Neural cell (in vitro differentiated cells): ENCODE data around the gene CAMK2B. TPM values are rescaled to one million over a fixed set of nuclear protein-coding genes. Genes with fewer than 3 reads are reported as not detected.
A peak's percentile ranks its signal among the peaks of the same experiment; 100 is the strongest.

Source experiments
- H2AFZ ChIP-seq: fragments of 200-600, 300-800 bp; sonication (generic), shearing (Covaris generic); 2 replicates; pipeline ENCODE4 v1.6.0; 2014; ENCODE audit warnings: low read depth, mild to moderate bottlenecking, antibody characterized with exemption, low read length, moderate library complexity
- H3F3A ChIP-seq: fragments of 200-600 bp; shearing (Covaris generic); 2 replicates; pipeline ENCODE4 v1.6.1; 2016; ENCODE audit warnings: mild to moderate bottlenecking, moderate library complexity, mixed read lengths, antibody characterized with exemption, low read length; ENCODE audit not compliant: insufficient read depth, poor library complexity, severe bottlenecking
- H3K27ac ChIP-seq: fragments of 200-600, 300-800 bp; sonication (generic), shearing (Covaris generic); 2 replicates; pipeline ENCODE4 v1.5.1; 2014; ENCODE audit warnings: mild to moderate bottlenecking, low read length, moderate library complexity
- H3K27me3 ChIP-seq: fragments of 300-800, 200-600 bp; sonication (generic), shearing (Covaris generic); 2 replicates; pipeline ENCODE4 v1.6.0; 2014; ENCODE audit warnings: mild to moderate bottlenecking, low read depth, low read length, moderate library complexity; ENCODE audit not compliant: insufficient read depth
- H3K36me3 ChIP-seq: fragments of 300-800, 200-600 bp; sonication (generic), shearing (Covaris generic); 2 replicates; pipeline ENCODE4 v1.5.1; 2014; ENCODE audit warnings: mild to moderate bottlenecking, antibody characterized with exemption, low read length, moderate library complexity; ENCODE audit not compliant: insufficient read depth
- H3K4me2 ChIP-seq: fragments of 300-800, 200-600 bp; sonication (generic), shearing (Covaris generic); 2 replicates; pipeline ENCODE4 v1.6.0; 2014; ENCODE audit warnings: mild to moderate bottlenecking, low read length
- H3K4me3 ChIP-seq: fragments of 300-800, 200-600 bp; sonication (generic), shearing (Covaris generic); 2 replicates; pipeline ENCODE4 v1.5.1; 2014; ENCODE audit warnings: mild to moderate bottlenecking, low read length, moderate library complexity
- H3K79me2 ChIP-seq: fragments of 200-600 bp; shearing (Covaris generic); replicated peaks from 2 replicates; pipeline ENCODE4 v1.6.0; 2014; ENCODE audit warnings: mild to moderate bottlenecking, low read length, moderate library complexity; ENCODE audit not compliant: insufficient read depth
- H3K9ac ChIP-seq: fragments of 300-800, 200-600 bp; sonication (generic), shearing (Covaris generic); 2 replicates; pipeline ENCODE4 v1.6.1; 2016; ENCODE audit warnings: mild to moderate bottlenecking, low read length, mixed read lengths
- H3K9me2 ChIP-seq: fragments of 200-600 bp; shearing (Covaris generic); 2 replicates; pipeline ENCODE4 v1.6.1; 2016; ENCODE audit warnings: mild to moderate bottlenecking, low read length, mixed read lengths; ENCODE audit not compliant: insufficient read depth
- H3K9me3 ChIP-seq: fragments of 200-600, 300-800 bp; sonication (generic), shearing (Covaris generic); 2 replicates; pipeline ENCODE4 v1.6.1; 2016; ENCODE audit warnings: mild to moderate bottlenecking, mixed run types, low read length, moderate library complexity, mixed read lengths
- H4K20me1 ChIP-seq: fragments of 200-600 bp; shearing (Covaris generic); 2 replicates; pipeline ENCODE4 v1.6.1; 2016; ENCODE audit warnings: mild to moderate bottlenecking, mixed run types; ENCODE audit not compliant: insufficient read depth
- CTCF ChIP-seq: fragments of 450-650 bp; IDR thresholded peaks from 2 replicates; pipeline ENCODE4 v1.5.1; 2014; ENCODE audit warnings: antibody characterized with exemption, mild to moderate bottlenecking, moderate library complexity; ENCODE audit not compliant: poor library complexity, severe bottlenecking
- EP300 ChIP-seq: fragments of 450-650 bp; conservative IDR thresholded peaks from 2 replicates; pipeline ENCODE4 v1.6.1; 2014; ENCODE audit warnings: antibody characterized with exemption, mild to moderate bottlenecking, moderate library complexity; ENCODE audit not compliant: poor library complexity, severe bottlenecking
- EZH2 ChIP-seq: fragments of 200-600, 300-800 bp; shearing (Covaris generic), sonication (generic); IDR thresholded peaks from 2 replicates; pipeline ENCODE4 v1.6.1; 2014; ENCODE audit warnings: antibody characterized with exemption, low read length, borderline replicate concordance, mild to moderate bottlenecking; ENCODE audit not compliant: insufficient read depth, poor library complexity, severe bottlenecking
- MXI1 ChIP-seq: fragments of 450-650 bp; conservative IDR thresholded peaks from 2 replicates; pipeline ENCODE4 v1.6.1; 2014; ENCODE audit warnings: antibody characterized with exemption, mild to moderate bottlenecking; ENCODE audit not compliant: poor library complexity, severe bottlenecking
- POLR2AphosphoS5 ChIP-seq: IDR thresholded peaks from 2 replicates; pipeline ENCODE4 v1.6.1; 2012
- RAD21 ChIP-seq: fragments of 450-650 bp; conservative IDR thresholded peaks from 2 replicates; pipeline ENCODE4 v1.6.1; 2014; ENCODE audit warnings: antibody characterized with exemption, mild to moderate bottlenecking, moderate library complexity
- REST ChIP-seq: IDR thresholded peaks from 2 replicates; pipeline ENCODE4 v1.6.1; 2012; ENCODE audit warnings: borderline replicate concordance
- SMC3 ChIP-seq: fragments of 450-650 bp; conservative IDR thresholded peaks from 2 replicates; pipeline ENCODE4 v1.6.1; 2014; ENCODE audit warnings: antibody characterized with exemption, mild to moderate bottlenecking, moderate library complexity; ENCODE audit not compliant: poor library complexity
- TAF1 ChIP-seq: IDR thresholded peaks from 2 replicates; pipeline ENCODE4 v1.6.1; 2012; ENCODE audit warnings: low read depth
- polyA plus RNA-seq: library from polyadenylated mRNA; depleted of rRNA; stranded (reverse); fragments of >200 nt; gene quantifications from 2 replicates; pipeline ENCODE4 v1.2.3, GENCODE V29; 2014

Gene CAMK2B
- polyA plus RNA-seq, 1 donor from 2014 or later = 67.3 TPM

- Histone ChIP-seq H3K9me3 (no peaks in the 10 kb centered on the region), H3K9ac (no peak overlapping the region), H3K9me2 (no peaks in the 10 kb centered on the region), H2AFZ (no peak overlapping the region), H3K4me3 (peak overlapping the region; percentile 50), H3K4me2 (no peak overlapping the region), H3F3A (no peaks in the 10 kb centered on the region), H3K27me3 (no peaks in the 10 kb centered on the region), H4K20me1 (no peaks in the 10 kb centered on the region), H3K79me2 (no peaks in the 10 kb centered on the region), H3K36me3 (no peaks in the 10 kb centered on the region), H3K27ac (peak overlapping the region; percentile 81)
- TF ChIP-seq SMC3 (no peak), RAD21 (no peak), CTCF (no peak), POLR2AphosphoS5 (no peak), REST (no peak), TAF1 (no peak), MXI1 (no peak), EZH2 (no peak), EP300 (no peak)
Measured at GRCh38 chr7:44187636-44188416, 137.6 kb downstream of the CAMK2B start.

GRCh38 chr7:44186736-44187135 is 138.7 kb downstream of the CAMK2B start:
- Histone ChIP-seq H3K79me2 (no peaks in the 10 kb centered on the region), H3K9me2 (no peaks in the 10 kb centered on the region), H3K4me3 (peak overlapping the region; percentile 50), H4K20me1 (no peaks in the 10 kb centered on the region), H3K9me3 (no peaks in the 10 kb centered on the region), H3K4me2 (no peak overlapping the region), H3K9ac (no peak overlapping the region), H3F3A (no peaks in the 10 kb centered on the region), H2AFZ (no peak overlapping the region), H3K27ac (no peak overlapping the region), H3K27me3 (no peaks in the 10 kb centered on the region), H3K36me3 (no peaks in the 10 kb centered on the region)
- no peak for TF ChIP-seq CTCF
- no peak for TF ChIP-seq EP300
- no peak for TF ChIP-seq EZH2
- TF ChIP-seq REST = no peak
